ENCODE measurements around the gene PLEKHB1.
A peak's percentile ranks its signal among the peaks of the same experiment; 100 is the strongest.

The PLEKHB1 gene

DNA sequence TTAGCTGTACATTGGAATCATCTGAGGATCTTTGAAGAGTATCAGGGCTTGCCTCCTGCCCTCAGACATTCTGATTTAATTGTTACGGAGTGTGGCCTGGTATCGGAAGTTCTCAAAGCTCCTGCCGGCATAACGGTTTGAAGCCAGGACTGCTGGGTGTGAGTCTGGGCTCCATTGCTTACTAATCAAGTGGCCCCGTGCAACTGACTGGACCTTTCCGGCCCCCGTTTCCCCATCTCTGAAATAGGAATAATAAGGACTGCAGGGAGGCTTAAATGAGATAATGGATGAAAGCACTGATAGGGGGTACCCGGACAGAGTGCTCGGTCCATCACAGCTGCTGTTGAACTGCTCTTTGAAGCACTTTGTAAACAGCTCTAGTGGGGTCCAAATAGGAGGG is 1.7 kb downstream of the PLEKHB1 start:
- no peak for DNase-seq (ENCODE audit: low spot score)

DNA sequence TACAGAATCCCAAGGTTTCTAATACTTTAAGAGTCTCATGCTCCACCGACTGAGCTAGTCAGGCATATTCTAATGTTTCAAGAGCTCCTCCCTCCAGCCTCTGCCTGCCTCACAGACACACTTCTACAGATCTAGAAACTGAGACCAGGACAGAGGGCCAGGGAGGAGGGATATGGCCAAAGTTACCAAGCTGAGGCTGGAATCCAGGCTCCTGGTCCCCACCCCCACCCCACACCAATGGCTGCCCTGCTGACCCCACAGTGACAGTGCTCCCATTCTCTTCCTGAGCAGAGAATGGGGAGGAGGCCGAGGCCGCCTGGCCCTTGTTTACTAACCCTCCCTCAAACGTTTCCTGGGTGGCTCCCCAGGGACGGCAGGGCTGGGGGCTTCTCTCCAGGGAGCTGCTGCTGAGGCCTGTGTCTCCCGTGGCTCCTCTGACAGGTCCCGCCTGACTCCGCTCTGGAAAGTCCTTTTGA is 2.2 kb downstream of the PLEKHB1 start:
- DNase-seq (ENCODE audit: low spot score) = peak; percentile 68

DNA sequence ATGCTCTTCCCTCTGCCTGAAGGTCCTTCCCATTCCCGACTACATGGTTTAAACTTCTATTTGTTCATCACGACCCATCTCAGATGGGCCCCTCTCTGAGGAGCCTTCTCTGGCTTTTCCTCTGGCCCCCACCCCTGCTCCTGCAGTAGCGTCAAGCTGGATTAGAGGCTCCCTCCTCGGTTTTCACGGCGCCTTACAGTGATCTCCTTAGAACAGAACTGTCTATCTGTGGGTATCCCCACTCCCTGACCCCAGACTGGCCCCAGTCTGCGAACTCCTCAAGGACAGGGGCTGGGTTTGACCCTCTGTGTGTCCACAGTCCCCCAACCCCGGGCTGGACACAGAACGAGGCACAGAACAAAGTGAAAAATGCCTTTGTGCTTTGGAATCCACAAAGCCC is 2.8 kb downstream of the PLEKHB1 start:
- no peak for DNase-seq (ENCODE audit: low spot score)

DNA sequence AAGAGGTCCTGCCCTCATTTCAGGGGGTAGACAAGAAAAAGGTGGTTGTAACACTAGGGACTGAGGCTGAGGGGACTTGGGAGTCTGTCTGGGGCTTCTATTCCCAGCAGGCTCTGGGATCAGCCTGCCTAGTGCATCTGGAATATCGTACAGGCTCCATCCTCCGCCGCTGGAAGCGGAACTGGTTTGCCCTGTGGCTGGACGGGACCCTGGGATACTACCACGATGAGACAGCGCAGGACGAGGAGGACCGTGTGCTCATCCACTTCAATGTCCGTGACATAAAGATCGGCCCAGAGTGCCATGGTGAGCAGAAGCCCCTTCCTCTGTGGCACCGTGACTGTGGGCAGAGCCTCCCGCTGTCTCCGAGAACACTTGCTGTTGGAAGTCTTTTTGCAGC is 4.0 kb downstream of the PLEKHB1 start:
- no peak for DNase-seq (ENCODE audit: low spot score)

DNA sequence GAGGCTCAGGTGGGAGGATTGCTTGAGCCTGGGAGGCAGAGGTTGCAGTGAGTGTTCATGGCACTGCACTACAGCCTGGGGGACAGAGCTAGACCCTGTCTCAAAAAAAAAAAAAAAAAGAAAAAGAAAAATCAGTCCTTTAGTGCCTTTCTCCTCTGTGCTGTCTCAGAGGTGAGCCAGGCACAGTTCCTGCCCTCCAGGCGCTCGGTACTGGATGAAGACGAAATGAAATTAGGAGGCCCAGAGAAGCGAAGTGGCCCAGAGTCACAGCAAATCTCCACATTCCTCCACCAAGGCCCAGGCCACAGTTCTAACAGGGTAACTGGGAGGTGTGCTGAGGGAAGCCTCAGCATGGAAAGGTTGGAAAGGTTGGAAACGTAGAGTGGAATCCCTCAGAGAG is 4.9 kb downstream of the PLEKHB1 start:
- DNase-seq (ENCODE audit: low spot score) = no peak

DNA sequence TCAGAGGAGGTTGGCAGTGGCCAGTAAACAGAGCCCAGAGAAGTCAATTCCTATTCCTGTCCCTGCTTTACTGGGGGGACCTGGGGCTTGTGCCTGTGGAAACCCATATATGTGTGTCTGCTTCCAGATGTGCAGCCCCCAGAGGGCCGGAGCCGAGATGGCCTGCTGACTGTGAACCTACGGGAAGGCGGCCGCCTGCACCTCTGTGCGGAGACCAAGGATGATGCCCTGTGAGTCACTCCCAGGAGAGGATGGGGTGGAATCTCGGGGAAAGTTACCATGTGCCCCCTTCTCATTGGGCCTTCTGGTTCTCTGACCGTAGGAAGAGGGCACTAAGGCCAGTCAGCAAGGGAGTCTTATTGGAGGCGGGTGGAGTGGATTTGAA is 5.3 kb downstream of the PLEKHB1 start:
- no peak for DNase-seq (ENCODE audit: low spot score)

DNA sequence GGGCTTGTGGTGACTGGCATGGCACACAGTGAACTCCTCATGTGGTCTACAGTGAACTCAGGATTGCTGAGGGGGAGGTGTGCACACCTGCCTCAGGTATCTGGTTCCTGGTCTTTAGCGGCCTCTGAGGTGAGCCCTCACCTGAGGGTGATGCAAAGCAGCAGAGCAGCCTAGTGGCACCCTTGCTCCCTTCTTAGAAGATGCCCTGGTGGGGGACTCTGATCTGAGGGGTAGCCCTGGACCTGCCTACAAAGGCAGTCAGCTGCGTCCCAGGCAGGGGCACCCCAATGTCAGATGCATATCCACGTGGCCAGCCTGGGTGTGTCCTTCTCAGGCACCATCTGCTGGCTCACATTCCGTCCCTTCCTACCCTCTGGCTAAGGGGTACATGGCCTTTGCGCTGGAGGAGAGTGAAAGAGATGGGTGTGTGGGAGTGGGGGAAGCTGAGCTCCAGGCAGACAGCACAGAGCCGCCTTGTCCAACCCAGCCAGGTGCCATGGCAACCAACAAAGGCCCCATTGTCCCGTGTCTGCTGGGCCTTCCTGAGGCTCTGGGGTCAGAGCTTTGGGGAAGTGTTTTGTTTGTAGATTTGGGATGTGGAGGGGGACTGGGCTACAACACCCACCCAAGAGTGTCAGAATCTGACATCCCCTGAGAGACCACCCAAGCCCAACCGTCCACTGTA is 5.8 kb downstream of the PLEKHB1 start:
- DNase-seq (ENCODE audit: low spot score) = peak; percentile 98

DNA sequence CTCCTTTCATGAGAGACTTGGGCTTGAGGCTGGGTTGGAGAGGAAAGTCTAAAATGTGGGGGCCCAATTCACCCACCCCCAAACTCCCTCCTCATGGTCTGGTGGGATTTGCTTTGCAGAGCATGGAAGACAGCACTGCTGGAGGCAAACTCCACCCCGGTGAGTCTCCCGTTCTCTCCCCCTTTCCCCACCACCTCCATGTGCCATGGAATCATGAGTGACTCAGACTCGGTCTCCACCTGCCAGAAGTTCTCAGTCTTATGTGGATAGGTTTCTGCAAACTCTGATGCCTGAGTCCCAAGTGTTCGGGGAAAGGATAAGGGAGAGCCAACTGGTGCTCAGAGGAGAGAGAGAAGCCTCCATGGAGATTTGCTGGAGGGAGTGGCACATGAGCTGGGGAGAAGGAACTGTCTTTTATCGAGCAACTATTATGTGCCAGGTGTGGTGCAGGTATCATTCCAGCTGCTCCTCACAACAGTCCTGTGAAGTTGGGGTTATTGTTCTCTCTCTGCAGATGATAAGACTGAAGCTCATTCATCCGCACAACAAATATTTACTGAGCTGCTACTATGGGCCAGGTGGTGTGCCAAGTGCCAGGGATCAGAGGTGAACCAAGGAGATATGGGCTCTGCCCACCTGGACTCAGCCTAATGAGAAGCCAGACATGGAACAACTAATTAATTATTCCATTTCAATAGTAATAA is 6.6 kb downstream of the PLEKHB1 start:
- DNase-seq (ENCODE audit: low spot score) = no peak

DNA sequence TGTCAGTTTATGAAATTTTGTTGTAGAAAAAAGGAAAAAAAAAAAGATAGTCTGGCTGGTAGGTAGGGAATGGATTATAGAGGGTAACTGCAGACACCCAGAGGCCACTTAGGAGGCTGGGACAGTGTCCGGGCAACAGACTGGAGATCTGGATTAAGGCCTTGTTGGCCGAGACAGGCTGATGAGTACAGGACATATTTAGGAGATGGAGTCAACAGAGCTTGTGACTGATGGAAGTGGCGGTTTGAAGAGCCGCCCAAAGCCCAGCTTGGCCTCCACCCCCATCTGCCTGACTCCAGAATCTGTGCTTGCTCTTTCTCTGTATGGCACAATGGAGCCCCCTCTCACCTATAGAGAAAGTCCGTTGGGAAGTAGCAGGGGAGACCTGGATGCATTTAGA is 7.6 kb downstream of the PLEKHB1 start:
- DNase-seq (ENCODE audit: low spot score) = no peak

DNA sequence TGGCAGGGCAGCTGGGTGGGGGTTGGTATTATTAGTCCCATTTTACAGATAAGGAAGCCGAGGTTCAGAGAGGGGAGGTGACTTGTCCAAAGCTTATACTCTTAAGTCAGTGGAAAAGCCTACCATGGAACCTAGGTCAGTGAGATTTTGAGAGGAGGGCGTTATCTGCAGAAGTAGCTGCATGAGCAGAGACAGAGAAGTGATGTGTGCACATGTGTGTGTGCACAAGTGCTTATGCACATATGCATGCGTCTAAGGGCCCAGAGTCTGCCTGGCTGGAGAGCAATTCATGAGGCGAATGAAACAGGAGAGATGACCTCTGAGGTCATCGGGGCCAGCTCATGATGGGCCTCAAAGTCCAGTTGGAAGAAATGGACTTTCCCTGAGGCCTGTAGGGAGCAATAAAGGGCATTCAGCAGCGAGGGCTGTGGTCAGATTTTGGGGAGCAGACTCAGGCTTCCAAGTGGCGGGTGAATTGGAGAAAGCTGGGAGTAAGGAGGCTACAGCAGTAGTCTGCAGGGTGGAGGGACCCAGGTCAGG is 8.2 kb downstream of the PLEKHB1 start:
- no peak for DNase-seq (ENCODE audit: low spot score)

DNA sequence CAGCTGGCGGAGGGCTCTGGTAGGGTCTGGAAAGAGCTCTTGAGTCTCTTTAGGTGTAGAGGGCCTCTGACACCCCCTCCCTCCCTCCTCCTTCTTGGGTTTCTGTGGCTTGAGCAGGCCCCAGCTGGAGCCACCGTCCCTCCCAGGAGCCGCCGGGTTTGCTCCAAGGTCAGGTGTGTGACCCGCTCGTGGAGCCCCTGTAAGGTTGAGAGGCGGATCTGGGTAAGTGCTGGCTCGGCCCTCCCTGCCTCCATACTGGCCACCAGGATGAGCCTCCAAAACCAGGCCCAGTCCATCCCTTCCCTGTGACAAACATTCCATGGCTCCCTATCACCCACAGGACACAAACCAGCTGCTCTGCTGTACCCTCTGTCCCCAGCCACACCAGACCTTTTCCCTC is 9.3 kb downstream of the PLEKHB1 start:
- no peak for DNase-seq (ENCODE audit: low spot score)

DNA sequence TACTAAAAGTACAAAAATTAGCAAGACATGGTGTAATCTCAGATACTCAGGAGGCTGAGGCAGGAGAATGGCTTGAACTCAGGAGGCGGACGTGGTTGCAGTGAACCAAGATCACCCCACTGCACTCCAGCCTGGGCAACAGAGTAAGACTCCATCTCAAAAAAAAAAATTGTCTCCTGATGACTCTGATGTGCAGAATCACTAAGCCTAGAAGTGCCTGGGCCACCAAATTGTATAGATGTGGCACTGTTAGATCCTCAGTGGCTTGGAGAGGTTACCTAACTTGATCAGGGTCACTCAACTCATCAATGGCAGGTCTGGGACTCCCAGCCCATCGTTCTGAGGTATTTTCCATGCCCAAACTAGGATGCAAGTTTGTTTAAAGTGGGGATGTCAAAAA is 10.6 kb downstream of the PLEKHB1 start:
- DNase-seq (ENCODE audit: low spot score) = no peak

DNA sequence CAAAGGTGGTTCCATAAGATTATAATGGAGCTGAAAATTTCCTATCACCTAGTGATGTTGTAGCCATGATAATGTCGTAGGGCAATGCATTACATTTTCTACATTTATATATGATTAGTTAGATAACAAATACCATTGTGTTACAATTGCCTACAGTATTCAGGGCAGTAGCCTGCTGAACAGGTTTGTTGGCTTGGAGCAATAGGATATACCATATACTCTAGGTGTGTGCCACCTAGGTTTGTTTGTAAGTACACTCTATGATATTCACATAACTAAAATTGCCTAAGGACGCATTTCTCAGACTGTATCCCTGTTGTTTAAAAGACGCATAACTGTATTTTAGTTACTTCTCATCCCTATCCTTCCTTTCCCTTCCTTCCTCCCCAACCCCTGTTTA is 13.6 kb downstream of the PLEKHB1 start:
- DNase-seq (ENCODE audit: low spot score) = no peak

DNA sequence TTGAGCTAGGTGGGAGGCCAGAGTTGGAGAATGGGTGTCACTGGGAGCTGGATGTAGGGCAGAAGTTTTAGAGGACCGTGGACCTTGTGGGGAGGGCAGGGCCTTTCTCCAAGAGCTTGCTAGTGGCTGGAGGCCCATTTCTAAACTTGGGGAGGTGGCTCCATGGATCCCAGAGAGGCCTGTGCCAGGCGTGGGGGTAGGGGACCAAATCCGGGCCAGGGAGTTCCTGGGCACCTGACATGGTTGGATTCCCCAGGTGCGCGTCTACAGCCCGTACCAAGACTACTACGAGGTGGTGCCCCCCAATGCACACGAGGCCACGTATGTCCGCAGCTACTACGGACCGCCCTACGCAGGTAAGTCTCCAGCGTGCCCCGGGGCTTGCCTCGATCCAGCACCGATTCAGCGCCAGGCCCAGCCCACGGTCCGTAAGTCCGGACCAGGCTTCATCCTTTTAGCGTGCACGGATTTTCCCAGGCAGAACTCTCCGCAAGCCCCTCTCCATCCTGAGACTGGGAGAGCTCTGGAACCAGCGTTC is 14.2 kb downstream of the PLEKHB1 start:
- no peak for DNase-seq (ENCODE audit: low spot score)

DNA sequence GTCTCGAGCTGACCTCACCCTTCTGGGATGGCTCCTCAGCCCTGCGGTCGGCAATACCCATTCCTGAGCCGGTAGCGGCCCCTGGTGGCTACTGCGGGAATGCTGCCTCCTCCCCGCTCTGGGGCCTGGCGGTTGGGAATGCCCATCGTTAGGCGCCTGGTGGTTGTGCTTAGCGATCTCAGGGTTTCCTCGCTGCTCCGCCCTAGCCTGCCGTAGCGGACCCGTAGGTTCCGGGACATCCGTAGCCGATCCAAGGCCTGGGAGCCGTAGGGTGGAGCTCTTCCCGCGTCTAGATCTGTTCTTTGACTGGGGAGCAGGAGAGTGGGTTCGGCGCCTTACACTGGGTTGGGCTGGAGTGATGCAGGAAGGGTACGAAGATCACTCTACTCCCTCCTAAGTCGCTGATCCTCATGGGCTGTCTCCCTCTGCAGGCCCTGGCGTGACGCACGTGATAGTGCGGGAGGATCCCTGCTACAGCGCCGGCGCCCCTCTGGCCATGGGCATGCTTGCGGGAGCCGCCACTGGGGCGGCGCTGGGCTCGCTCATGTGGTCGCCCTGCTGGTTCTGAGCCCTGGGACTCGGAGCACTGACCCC is 14.8 kb downstream of the PLEKHB1 start:
- DNase-seq (ENCODE audit: low spot score) = peak; percentile 83

DNA sequence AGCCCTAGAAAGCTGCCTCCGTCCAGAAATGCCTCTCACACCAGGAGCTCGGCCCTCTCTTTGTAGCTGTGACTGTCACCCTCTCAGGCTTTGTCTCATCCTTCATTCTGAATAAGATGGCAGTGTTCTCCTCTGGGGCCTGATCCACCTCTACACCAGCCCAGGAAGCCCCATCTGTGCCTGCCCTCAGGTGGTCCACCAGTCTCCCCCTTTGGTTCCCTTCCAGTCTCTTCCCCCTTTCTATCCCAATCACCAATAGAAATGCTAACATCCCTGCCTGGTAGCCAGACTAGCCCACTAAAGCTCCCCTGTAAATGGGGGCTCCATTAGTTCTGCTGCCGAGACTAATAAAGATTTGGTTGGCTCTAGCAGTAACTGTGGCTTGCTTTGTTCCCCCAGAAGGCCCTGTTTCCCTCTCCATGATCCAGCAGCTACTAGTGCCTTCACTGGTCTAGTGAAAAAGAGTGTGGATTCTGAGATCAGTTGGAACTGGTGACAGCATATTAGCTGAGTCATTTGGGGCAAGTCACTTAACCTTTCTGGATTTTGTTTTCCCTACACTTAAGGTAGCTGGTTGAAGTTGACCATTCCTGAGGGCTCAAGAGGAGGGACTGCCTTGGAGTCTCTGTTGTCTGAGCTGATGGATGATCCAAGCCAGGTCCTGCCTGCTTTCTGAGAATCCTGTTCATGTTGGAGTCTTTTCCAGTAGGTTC is 16.2 kb downstream of the PLEKHB1 start:
- no peak for DNase-seq (ENCODE audit: low spot score)

DNA sequence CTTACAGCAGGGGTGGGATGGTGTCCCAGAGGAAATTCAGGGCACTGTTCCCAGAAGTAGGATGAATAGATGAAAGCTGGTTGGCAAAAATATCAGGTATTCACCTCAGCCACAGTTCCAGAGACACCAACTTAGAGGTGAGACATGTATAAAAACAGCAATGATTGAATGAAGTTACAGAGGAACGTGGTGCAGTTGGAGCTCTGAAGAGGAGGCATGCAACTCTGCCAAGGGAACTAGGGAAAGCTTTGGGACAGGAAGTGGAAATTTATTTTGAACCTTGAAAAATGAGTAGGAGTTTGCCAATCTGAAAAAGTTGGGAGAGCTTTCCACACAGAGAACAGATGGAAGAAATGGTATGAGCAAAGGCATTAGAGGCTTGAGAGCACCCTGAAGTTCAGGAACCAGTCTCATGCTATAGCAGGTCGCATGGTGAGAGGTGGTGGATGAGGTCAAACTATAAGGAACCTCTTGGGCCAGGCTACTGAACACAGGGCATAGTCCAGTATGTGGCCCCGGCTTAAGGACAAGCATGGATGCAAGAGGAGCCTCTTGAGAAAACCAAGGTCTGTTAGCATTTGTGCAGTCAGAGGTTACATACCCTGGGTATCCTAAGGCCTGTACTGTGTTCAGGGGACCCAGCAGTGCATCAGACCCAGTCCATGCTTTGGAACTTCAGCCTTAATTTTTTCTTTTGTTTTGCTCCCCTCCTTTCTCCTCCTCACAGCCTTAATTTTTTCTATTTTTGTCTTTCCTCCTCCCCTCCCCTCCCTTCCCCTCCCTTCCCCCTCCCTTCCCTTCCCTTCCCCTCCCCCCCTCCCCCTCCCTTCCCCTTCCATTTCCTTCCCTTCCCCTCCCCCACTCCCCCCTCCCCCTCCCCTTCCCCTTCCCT is 17.5 kb downstream of the PLEKHB1 start:
- no peak for DNase-seq (ENCODE audit: low spot score)

DNA sequence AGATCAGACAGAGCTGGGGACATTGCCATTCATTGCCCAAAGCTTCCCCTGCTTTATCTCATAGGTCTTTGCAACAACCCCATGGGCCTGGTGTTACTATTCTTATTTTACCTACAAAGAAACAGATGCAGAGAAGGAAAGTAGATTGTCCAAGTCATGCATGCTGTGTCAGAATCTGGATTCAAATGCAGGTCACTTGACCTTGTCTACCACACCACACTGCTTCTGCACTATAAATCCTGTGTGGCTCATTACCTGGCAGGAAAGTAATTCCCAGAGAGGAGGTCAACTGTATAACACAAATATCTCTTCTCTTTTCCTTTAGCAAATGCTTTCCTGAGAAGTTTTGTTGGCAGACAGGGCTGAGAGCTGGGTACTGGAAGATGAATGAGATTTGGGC is 18.5 kb downstream of the PLEKHB1 start:
- DNase-seq (ENCODE audit: low spot score) = no peak

DNA sequence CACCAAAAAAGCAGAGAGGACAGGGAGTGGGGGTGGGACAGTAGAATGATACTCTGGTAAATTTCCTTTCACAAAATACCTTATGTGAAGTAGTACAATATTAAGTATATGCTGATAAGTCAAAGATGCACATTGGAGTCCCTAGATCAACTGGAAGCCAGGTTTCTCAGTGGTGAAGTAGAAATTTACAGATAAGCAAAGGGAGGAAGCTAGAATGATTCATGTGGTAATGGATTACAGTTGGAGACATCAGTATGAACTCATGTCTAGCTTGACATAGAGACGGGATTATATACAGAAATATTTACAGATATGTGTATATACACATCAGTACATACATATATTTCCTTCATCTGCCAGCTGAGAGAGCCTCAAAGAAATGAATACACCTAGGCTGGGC is 21.5 kb downstream of the PLEKHB1 start:
- no peak for DNase-seq (ENCODE audit: low spot score)

DNA sequence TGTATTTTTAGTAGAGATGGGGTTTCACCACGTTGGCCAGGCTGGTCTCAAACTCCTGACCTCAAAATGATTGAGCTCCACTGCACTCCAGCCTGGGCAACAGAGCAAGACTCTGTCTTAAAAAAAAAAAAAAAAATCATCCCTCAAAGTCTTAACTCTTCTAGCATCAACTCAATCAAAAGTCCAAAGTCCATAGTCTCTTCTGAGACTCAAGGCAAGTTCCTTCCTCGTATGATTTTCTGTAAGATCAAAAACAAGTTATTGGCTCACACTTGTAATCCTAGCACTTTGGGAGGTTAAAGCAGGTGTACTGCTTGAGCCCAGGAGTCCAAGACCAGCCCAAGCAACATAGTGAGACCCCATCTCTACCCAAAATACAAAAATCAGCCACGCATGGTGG is 24.4 kb downstream of the PLEKHB1 start:
- DNase-seq (ENCODE audit: low spot score) = no peak

DNA sequence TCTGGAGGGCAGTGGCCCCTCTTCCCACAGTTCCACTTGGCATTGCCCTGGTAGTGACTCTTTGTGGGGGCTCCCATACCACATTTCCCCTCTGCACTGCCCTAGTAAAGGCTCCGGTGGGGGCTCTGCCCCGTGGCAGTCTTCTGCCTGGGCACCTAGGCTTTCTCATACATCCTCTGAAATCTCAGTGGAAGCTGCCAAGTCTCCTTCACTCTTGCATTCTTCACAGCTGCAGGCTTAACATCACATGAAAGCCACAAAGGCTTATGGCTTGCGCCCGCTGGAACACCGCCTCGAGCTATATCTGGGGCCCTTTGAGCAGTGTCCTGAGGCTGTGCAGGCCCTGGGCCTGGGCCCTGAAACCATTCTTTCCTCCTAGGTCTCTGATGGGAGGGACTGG is 25.3 kb downstream of the PLEKHB1 start:
- no peak for DNase-seq (ENCODE audit: low spot score)
